GM10248 (cell line): ENCODE results near the gene LRFN5.

Experiments
- CTCF ChIA-PET: fragments of 300-600 bp; sonication (Branson Sonifier 250); formaldehyde crosslinking; extraction: SDS; loops from one replicate; lab custom pipeline; 2021; ENCODE audit warnings: antibody characterized with exemption; lab: Yijun Ruan, JAX
- POLR2A ChIA-PET: fragments of 350-650 bp; sonication (Branson Sonifier 250); formaldehyde crosslinking; extraction: SDS; loops from one replicate; lab custom pipeline; 2020; ENCODE audit warnings: antibody characterized with exemption; lab: Yijun Ruan, JAX
- DNase-seq: peaks from one replicate; pipeline ENCODE4 v3.0.0; 2012; ENCODE audit errors: extremely low spot score
- CTCF ChIP-seq: IDR thresholded peaks from 2 replicates; pipeline ENCODE4 v1.5.1; 2012; ENCODE audit warnings: mild to moderate bottlenecking, low read depth; ENCODE audit errors: extremely low read depth, missing control alignments, control extremely low read depth

LRFN5 gene

GRCh38 chr14:41839661-41840060 is 233.0 kb downstream of the LRFN5 start:
- no peak for DNase-seq
- ChIA-PET POLR2A (no interaction called here), CTCF (interaction anchor here (0.9 to 1.1 kb wide), 2 partner anchors 9 to 12 kb away, joined by 3 to 5 read pairs; no protein-coding TSS in a partner anchor)
- no peak for TF ChIP-seq CTCF

- DNase-seq = no peak
- no peak for TF ChIP-seq CTCF
- ChIA-PET CTCF (no interaction called here), POLR2A (no interaction called here)
Measured at GRCh38 chr14:41859336-41859735, 252.7 kb downstream of the LRFN5 start.

GRCh38 chr14:41860586-41860985 is 253.9 kb downstream of the LRFN5 start:
- ChIA-PET CTCF (no interaction called here), POLR2A (no interaction called here)
- TF ChIP-seq CTCF = no peak
- no peak for DNase-seq

- CTCF ChIA-PET = no interaction called here
- no peak for DNase-seq
- TF ChIP-seq CTCF = no peak
- POLR2A ChIA-PET = no interaction called here
Measured at GRCh38 chr14:41865894-41866293, 259.2 kb downstream of the LRFN5 start.

- ChIA-PET POLR2A (no interaction called here), CTCF (no interaction called here)
- TF ChIP-seq CTCF = no peak
- DNase-seq = no peak
Measured at GRCh38 chr14:41868396-41868795, 261.7 kb downstream of the LRFN5 start.

- DNase-seq = no peak
- POLR2A ChIA-PET = no interaction called here
- CTCF ChIA-PET = no interaction called here
- TF ChIP-seq CTCF = no peak
Measured at GRCh38 chr14:41872931-41873685, 266.4 kb downstream of the LRFN5 start.
